IPS-11a (cell line): ENCODE results near the gene FARP1.

Experiments
- H3K4me3 ChIP-seq: one replicate; pipeline ENCODE4 v1.5.1; 2013; ENCODE audit warnings: low read depth, low read length, control low read depth

Gene FARP1

GRCh38 chr13:98172590-98173422, 29.9 kb downstream of the FARP1 start:
- H3K4me3 ChIP-seq = no peak overlapping the region

GRCh38 chr13:98173431-98174152, 30.7 kb downstream of the FARP1 start:
- no peak overlapping the region for H3K4me3 ChIP-seq

- no peak overlapping the region for H3K4me3 ChIP-seq
Measured at GRCh38 chr13:98174307-98174706, 31.4 kb downstream of the FARP1 start.

- no peak overlapping the region for H3K4me3 ChIP-seq
Measured at GRCh38 chr13:98175043-98175442, 32.1 kb downstream of the FARP1 start.

- H3K4me3 ChIP-seq = no peak overlapping the region
Measured at GRCh38 chr13:98175823-98176222, 32.9 kb downstream of the FARP1 start.

GRCh38 chr13:98176777-98177608, 34.1 kb downstream of the FARP1 start, which contains the start of gene RNF113B:
Gene RNF113B, minus strand, starts transcription at chr13:98177269. Its CDS starts 33 bp downstream, at chr13:98177236.
- H3K4me3 ChIP-seq = no peak within 1 kb of the TSS

- H3K4me3 ChIP-seq = no peak overlapping the region
Measured at GRCh38 chr13:98180092-98180491, 37.2 kb downstream of the FARP1 start.

GRCh38 chr13:98181111-98181815, 38.4 kb downstream of the FARP1 start:
- H3K4me3 ChIP-seq = no peak overlapping the region

- H3K4me3 ChIP-seq = no peak overlapping the region
Measured at GRCh38 chr13:98182153-98182552, 39.3 kb downstream of the FARP1 start.

- H3K4me3 ChIP-seq = no peak overlapping the region
Measured at GRCh38 chr13:98182589-98182988, 39.7 kb downstream of the FARP1 start.

- H3K4me3 ChIP-seq = no peak overlapping the region
Measured at GRCh38 chr13:98184792-98185191, 41.9 kb downstream of the FARP1 start.

- no peak overlapping the region for H3K4me3 ChIP-seq
Measured at GRCh38 chr13:98187155-98187964, 44.5 kb downstream of the FARP1 start.

- no peak overlapping the region for H3K4me3 ChIP-seq
Measured at GRCh38 chr13:98187965-98188261, 45.0 kb downstream of the FARP1 start.

- H3K4me3 ChIP-seq = no peak overlapping the region
Measured at GRCh38 chr13:98188544-98189166, 45.8 kb downstream of the FARP1 start.

- H3K4me3 ChIP-seq = no peak overlapping the region
Measured at GRCh38 chr13:98189841-98190505, 47.1 kb downstream of the FARP1 start.

- no peak overlapping the region for H3K4me3 ChIP-seq
Measured at GRCh38 chr13:98190889-98191444, 48.1 kb downstream of the FARP1 start.

GRCh38 chr13:98192008-98192407, 49.1 kb downstream of the FARP1 start:
- H3K4me3 ChIP-seq = no peak overlapping the region

GRCh38 chr13:98195054-98195791, 52.3 kb downstream of the FARP1 start:
- H3K4me3 ChIP-seq = no peak overlapping the region
